Thyroid gland (tissue), 4 donors: ENCODE results near the gene ANKRD2.

Experiments
- CTCF ChIP-seq, 6 experiments: fragments of 200-600 bp in 3 of 6; fragments of 450-650 bp in 3 of 6; sonication (generic) in 3 of 6; IDR thresholded peaks; one replicate each; pipeline ENCODE4 v1.5.1; 2016 to 2019; ENCODE audit warnings: antibody characterized with exemption in 6 of 6, mild to moderate bottlenecking in 2 of 6, inconsistent platforms in 1 of 6, moderate library complexity in 1 of 6
- POLR2A ChIP-seq, 2 donors: fragments of 450-650 bp; IDR thresholded peaks; one replicate each; pipeline ENCODE4 v1.6.1; 2017; ENCODE audit warnings: antibody characterized with exemption in 2 of 2, mild to moderate bottlenecking in 2 of 2, moderate library complexity in 1 of 2

GRCh38 chr10:97589479-97589878 is 16.9 kb downstream of the ANKRD2 start, which contains the start of gene C10orf62:
- TF ChIP-seq POLR2A (IDR thresholded peaks at IDR 0.05) (no peak), CTCF (IDR thresholded peaks at IDR 0.05) (no peak)
